AG04450 (cell line): ENCODE data around the gene CEP89. TPM values are rescaled to one million over a fixed set of nuclear protein-coding genes. Genes with fewer than 3 reads are reported as not detected.
"Not testable (repeated sequence)": the region's sequence is repeated elsewhere in the genome, so short reads cannot be mapped to it uniquely, and the experiment has no call there.

Experiments used
- CTCF ChIA-PET: fragments of 300-600, 350-600 bp; formaldehyde crosslinking; extraction: SDS; loops from one replicate; lab custom pipeline; 2022; ENCODE audit warnings: antibody characterized with exemption, inconsistent platforms; lab: Charles Lee
- POLR2A ChIA-PET: fragments of 350-600 bp; formaldehyde crosslinking; extraction: SDS; loops from one replicate; lab custom pipeline; 2021; ENCODE audit warnings: antibody characterized with exemption, inconsistent platforms; lab: Yijun Ruan, JAX
- DNase-seq: peaks from one replicate; pipeline ENCODE4 v3.0.0-alpha.2; 2011; ENCODE audit warnings: low read depth, low spot score
- H3K27ac ChIP-seq: one replicate; pipeline ENCODE4 v1.5.1; 2012; ENCODE audit warnings: low read depth, low read length, control low read depth
- H3K27me3 ChIP-seq: one replicate; pipeline ENCODE4 v1.6.0; 2012; ENCODE audit warnings: low read length; ENCODE audit not compliant: control insufficient read depth, insufficient read depth
- H3K4me3 ChIP-seq: 2 replicates; pipeline ENCODE4 v1.5.1; 2011; ENCODE audit warnings: mild to moderate bottlenecking, low read depth, low read length, control low read depth
- H3K9me3 ChIP-seq: 2 replicates; pipeline ENCODE4 v1.5.1; 2012; ENCODE audit warnings: low read length; ENCODE audit not compliant: control insufficient read depth, insufficient read depth
- CTCF ChIP-seq: IDR thresholded peaks from 2 replicates; pipeline ENCODE4 v1.5.1; 2011; ENCODE audit warnings: low read depth, low read length, control low read depth, inconsistent platforms
- polyA plus RNA-seq: library from polyadenylated mRNA; depleted of rRNA; stranded (reverse); fragments of >200 nt; gene quantifications from 2 replicates; pipeline ENCODE4 v1.2.3, GENCODE V29; 2011

CEP89 gene
- polyA plus RNA-seq, 1 experiment, result 12.3 TPM

GRCh38 chr19:32988724-32989123 lies 17.0 kb upstream of the CEP89 start:
- H3K9me3 ChIP-seq, result no peaks in the 10 kb centered on the region
- no peak for TF ChIP-seq CTCF
- no peak overlapping the region for H3K27ac ChIP-seq
- H3K27me3 ChIP-seq, result no peaks in the 10 kb centered on the region
- no peak overlapping the region for H3K4me3 ChIP-seq
- no peak for DNase-seq
- ChIA-PET POLR2A (no interaction called here), CTCF (interaction anchor here (0.8 to 1.5 kb wide), 2 partner anchors 12 to 137 kb away, joined by 3 read pairs; no protein-coding TSS in a partner anchor)

DNA sequence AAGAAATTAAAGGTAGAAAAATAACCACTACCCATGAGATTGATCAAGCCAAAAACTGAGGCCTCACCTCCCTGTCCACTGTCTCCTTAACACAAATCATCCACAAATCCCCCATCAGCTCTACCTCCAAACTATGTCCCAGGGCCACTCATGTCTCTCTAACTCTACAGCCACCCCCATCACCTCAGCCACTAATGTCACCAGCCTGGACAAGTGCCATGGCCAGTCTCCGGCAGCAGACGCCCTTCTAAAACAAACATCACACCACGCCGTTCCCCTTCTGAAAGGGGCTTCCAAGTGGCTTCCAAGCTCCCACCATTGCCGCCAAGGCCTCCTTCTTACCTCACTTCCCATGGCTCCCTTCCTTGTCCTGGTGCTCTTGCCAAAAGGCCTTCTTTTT lies 16.5 kb upstream of the CEP89 start:
- H3K27me3 ChIP-seq, H3K4me3 ChIP-seq, H3K27ac ChIP-seq, DNase-seq, POLR2A ChIA-PET, H3K9me3 ChIP-seq: not testable (repeated sequence)
- CTCF ChIA-PET, result interaction anchor here (0.8 to 1.5 kb wide), 2 partner anchors 11 to 137 kb away, joined by 3 read pairs; no protein-coding TSS in a partner anchor

DNA sequence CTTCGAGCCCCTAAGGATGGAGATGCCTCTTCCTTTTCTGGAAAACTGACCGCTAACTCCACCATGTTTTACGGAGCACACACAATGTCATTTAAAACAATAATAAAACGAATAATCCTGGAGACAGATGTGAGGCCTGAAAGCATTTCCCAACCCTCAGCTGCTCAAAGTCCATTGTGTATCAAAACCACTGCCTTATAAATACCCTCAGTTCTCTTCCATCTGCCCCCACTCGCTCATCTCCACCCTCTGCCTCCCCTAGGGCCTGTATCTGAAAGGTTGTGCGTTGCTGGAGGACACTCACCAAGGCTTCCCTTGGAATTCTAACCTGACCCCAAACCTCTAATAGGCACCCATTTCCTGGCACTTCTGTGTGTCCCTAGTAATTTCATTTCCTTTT lies 10.7 kb upstream of the CEP89 start:
- H3K27me3 ChIP-seq, H3K27ac ChIP-seq, DNase-seq, H3K9me3 ChIP-seq, CTCF ChIA-PET, POLR2A ChIA-PET, H3K4me3 ChIP-seq: not testable (repeated sequence)

- POLR2A ChIA-PET, DNase-seq, H3K4me3 ChIP-seq, H3K27ac ChIP-seq, H3K9me3 ChIP-seq, H3K27me3 ChIP-seq: not testable (repeated sequence)
- CTCF ChIA-PET, result interaction anchor here (1.7 kb wide), 1 partner anchor 139 kb away, joined by 3 read pairs; no protein-coding TSS in a partner anchor
Observed at GRCh38 chr19:32979807-32980206, 8.0 kb upstream of the CEP89 start.

GRCh38 chr19:32977813-32978212 lies 6.1 kb upstream of the CEP89 start:
- DNase-seq, H3K27me3 ChIP-seq, POLR2A ChIA-PET, H3K9me3 ChIP-seq, H3K4me3 ChIP-seq, H3K27ac ChIP-seq: not testable (repeated sequence)
- CTCF ChIA-PET, result interaction anchor here (0.6 to 1.2 kb wide), 4 partner anchors 65 to 1193 kb away, joined by 3 to 4 read pairs (median 4); no protein-coding TSS in a partner anchor

- TF ChIP-seq CTCF, result no peak
- Histone ChIP-seq H3K9me3 (no peaks in the 10 kb centered on the region), H3K4me3 (no peak overlapping the region), H3K27me3 (no peaks in the 10 kb centered on the region), H3K27ac (no peak overlapping the region)
- no peak for DNase-seq
- ChIA-PET POLR2A (no interaction called here), CTCF (interaction anchor here (0.6 to 3.5 kb wide), 13 partner anchors 8 to 377 kb away, joined by 3 to 47 read pairs (median 4); no protein-coding TSS in a partner anchor)
Observed at GRCh38 chr19:32977280-32977679, 5.5 kb upstream of the CEP89 start.

DNA sequence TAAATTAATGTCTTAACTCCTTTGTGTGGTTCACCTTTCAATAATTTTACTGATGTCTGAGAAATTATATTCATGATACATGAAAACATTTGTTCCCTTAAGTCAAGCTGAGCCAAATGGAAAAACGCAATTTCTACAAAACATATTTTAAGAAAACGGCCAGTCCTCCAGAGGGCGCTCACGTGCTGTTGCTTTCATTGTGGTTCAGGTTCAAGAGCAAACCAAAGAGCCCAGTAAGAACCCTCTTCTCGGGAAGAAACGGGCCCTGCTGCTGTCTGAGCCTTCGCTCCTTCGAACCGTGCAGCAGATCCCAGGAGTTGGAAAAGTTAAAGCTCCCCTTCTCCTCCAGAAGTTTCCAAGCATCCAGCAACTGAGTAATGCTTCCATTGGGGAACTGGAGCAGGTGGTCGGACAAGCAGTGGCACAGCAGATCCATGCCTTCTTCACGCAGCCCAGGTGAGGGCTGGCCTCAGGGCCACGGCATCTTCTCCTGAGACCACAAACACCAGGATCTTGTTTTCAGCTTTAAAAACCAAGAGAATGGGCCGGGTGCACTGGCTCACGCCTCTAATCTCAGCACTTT lies 4.6 kb upstream of the CEP89 start:
- peak; percentile 90 for TF ChIP-seq CTCF
- CTCF ChIA-PET, result interaction anchor here (0.6 to 3.5 kb wide), 41 partner anchors 9 to 782 kb away, joined by 3 to 47 read pairs (median 4); partner anchors contain the start of gene GPATCH1
- POLR2A ChIA-PET, result no interaction called here

More for the DNA sequence above, 4.6 kb upstream of the CEP89 start:
- H3K27me3 ChIP-seq, result no peaks in the 10 kb centered on the region
- H3K9me3 ChIP-seq, result no peaks in the 10 kb centered on the region; the same call in 1 of the 2 replicates
- no peak overlapping the region for H3K4me3 ChIP-seq
- H3K27ac ChIP-seq, result no peak overlapping the region
- DNase-seq, result no peak
